Measurements from ENCODE around the gene GABRE. TPM values are rescaled to one million over a fixed set of nuclear protein-coding genes. Genes with fewer than 3 reads are reported as not detected.

The GABRE gene
- total and polyA plus RNA-seq, 2 of the 13 experiments (the other 11 are each of a cell fraction or from before 2014, with no cell fraction given): 12.2 to 66.2 TPM

DNA sequence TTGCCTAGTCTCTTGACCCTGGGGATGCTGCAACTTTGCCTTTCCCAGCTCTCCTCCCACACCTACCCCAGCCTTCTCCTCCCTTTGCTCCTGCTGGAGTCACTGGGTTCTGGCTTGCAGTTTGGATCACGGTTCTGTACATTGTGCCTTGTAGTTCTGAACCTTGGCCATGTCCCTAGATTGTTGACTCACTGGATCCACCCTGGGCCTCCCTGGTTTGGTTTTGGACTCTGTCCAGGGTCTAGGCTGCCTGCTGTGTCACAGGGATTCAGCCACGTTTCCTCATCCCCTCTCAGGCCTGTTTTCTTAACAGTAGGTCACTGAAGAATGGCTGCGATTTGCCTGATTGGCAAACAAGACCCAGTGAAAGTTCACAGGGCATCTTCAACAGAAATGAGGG lies 11.5 kb upstream of the GABRE start (continued):
- TF ChIP-seq, protein P1, sequence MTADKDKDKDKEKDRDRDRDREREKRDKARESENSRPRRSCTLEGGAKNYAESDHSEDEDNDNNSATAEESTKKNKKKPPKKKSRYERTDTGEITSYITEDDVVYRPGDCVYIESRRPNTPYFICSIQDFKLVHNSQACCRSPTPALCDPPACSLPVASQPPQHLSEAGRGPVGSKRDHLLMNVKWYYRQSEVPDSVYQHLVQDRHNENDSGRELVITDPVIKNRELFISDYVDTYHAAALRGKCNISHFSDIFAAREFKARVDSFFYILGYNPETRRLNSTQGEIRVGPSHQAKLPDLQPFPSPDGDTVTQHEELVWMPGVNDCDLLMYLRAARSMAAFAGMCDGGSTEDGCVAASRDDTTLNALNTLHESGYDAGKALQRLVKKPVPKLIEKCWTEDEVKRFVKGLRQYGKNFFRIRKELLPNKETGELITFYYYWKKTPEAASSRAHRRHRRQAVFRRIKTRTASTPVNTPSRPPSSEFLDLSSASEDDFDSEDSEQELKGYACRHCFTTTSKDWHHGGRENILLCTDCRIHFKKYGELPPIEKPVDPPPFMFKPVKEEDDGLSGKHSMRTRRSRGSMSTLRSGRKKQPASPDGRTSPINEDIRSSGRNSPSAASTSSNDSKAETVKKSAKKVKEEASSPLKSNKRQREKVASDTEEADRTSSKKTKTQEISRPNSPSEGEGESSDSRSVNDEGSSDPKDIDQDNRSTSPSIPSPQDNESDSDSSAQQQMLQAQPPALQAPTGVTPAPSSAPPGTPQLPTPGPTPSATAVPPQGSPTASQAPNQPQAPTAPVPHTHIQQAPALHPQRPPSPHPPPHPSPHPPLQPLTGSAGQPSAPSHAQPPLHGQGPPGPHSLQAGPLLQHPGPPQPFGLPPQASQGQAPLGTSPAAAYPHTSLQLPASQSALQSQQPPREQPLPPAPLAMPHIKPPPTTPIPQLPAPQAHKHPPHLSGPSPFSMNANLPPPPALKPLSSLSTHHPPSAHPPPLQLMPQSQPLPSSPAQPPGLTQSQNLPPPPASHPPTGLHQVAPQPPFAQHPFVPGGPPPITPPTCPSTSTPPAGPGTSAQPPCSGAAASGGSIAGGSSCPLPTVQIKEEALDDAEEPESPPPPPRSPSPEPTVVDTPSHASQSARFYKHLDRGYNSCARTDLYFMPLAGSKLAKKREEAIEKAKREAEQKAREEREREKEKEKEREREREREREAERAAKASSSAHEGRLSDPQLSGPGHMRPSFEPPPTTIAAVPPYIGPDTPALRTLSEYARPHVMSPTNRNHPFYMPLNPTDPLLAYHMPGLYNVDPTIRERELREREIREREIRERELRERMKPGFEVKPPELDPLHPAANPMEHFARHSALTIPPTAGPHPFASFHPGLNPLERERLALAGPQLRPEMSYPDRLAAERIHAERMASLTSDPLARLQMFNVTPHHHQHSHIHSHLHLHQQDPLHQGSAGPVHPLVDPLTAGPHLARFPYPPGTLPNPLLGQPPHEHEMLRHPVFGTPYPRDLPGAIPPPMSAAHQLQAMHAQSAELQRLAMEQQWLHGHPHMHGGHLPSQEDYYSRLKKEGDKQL (CRISPR knock-in tag; IDR thresholded peaks at IDR 0.05; ENCODE audit: low read depth): no peak
- TF ChIP-seq JUNB (CRISPR knock-in tag; IDR thresholded peaks at IDR 0.05; ENCODE audit: borderline replicate concordance) (no peak), KAT8 (CRISPR knock-in tag; IDR thresholded peaks at IDR 0.05) (no peak), SALL2 (CRISPR knock-in tag; IDR thresholded peaks at IDR 0.05) (no peak), ZNF260 (CRISPR knock-in tag; IDR thresholded peaks at IDR 0.05; ENCODE audit: borderline replicate concordance, low read depth) (no peak), ZNF44 (CRISPR knock-in tag; IDR thresholded peaks at IDR 0.05) (no peak), MEF2D (CRISPR knock-in tag; IDR thresholded peaks at IDR 0.05) (no peak), ZNF234 (CRISPR knock-in tag; conservative IDR thresholded peaks at IDR 0.05) (no peak), NFE2L1 (CRISPR knock-in tag; IDR thresholded peaks at IDR 0.05; ENCODE audit: borderline replicate concordance) (no peak), SETDB1 (CRISPR knock-in tag; IDR thresholded peaks at IDR 0.05; ENCODE audit: borderline replicate concordance) (no peak), ZNF296 (CRISPR knock-in tag; conservative IDR thresholded peaks at IDR 0.05) (no peak), ZZZ3 (CRISPR knock-in tag; IDR thresholded peaks at IDR 0.05; ENCODE audit: borderline replicate concordance) (no peak), KDM1A (CRISPR knock-in tag; IDR thresholded peaks at IDR 0.05) (no peak), RBM39 (IDR thresholded peaks at IDR 0.05; ENCODE audit: low read depth, low read length, poor library complexity, severe bottlenecking) (no peak), SAP130 (CRISPR knock-in tag; IDR thresholded peaks at IDR 0.05; ENCODE audit: low read depth) (peak; percentile 48; the same call in 1 of the 2 replicates), ZNF569 (CRISPR knock-in tag; IDR thresholded peaks at IDR 0.05; ENCODE audit: borderline replicate concordance) (no peak)
- TF ChIP-seq, protein P2, sequence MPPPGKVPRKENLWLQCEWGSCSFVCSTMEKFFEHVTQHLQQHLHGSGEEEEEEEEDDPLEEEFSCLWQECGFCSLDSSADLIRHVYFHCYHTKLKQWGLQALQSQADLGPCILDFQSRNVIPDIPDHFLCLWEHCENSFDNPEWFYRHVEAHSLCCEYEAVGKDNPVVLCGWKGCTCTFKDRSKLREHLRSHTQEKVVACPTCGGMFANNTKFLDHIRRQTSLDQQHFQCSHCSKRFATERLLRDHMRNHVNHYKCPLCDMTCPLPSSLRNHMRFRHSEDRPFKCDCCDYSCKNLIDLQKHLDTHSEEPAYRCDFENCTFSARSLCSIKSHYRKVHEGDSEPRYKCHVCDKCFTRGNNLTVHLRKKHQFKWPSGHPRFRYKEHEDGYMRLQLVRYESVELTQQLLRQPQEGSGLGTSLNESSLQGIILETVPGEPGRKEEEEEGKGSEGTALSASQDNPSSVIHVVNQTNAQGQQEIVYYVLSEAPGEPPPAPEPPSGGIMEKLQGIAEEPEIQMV (CRISPR knock-in tag; IDR thresholded peaks at IDR 0.05; ENCODE audit: low read depth): no peak
- TF ChIP-seq, protein P3, sequence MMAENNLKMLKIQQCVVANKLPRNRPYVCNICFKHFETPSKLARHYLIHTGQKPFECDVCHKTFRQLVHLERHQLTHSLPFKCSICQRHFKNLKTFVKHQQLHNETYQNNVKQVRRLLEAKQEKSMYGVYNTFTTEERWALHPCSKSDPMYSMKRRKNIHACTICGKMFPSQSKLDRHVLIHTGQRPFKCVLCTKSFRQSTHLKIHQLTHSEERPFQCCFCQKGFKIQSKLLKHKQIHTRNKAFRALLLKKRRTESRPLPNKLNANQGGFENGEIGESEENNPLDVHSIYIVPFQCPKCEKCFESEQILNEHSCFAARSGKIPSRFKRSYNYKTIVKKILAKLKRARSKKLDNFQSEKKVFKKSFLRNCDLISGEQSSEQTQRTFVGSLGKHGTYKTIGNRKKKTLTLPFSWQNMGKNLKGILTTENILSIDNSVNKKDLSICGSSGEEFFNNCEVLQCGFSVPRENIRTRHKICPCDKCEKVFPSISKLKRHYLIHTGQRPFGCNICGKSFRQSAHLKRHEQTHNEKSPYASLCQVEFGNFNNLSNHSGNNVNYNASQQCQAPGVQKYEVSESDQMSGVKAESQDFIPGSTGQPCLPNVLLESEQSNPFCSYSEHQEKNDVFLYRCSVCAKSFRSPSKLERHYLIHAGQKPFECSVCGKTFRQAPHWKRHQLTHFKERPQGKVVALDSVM (CRISPR knock-in tag; IDR thresholded peaks at IDR 0.05): 0 out of 2 replicates have a peak, but pooled peaks have one; percentile 23
- TF ChIP-seq, protein P4, sequence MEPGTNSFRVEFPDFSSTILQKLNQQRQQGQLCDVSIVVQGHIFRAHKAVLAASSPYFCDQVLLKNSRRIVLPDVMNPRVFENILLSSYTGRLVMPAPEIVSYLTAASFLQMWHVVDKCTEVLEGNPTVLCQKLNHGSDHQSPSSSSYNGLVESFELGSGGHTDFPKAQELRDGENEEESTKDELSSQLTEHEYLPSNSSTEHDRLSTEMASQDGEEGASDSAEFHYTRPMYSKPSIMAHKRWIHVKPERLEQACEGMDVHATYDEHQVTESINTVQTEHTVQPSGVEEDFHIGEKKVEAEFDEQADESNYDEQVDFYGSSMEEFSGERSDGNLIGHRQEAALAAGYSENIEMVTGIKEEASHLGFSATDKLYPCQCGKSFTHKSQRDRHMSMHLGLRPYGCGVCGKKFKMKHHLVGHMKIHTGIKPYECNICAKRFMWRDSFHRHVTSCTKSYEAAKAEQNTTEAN (CRISPR knock-in tag; conservative IDR thresholded peaks at IDR 0.05): no peak

Measured in HepG2 (cell line).